ENCODE data around the gene PRSS2.

GRCh38 chr7:142788303-142789289 lies 17.8 kb downstream of the PRSS2 start:
- TF ChIP-seq EZH2 (IDR thresholded peaks at IDR 0.05; ENCODE audit: borderline replicate concordance, insufficient read depth, low read depth, low read length, poor library complexity, severe bottlenecking) (no peak), CTCF (IDR thresholded peaks at IDR 0.05) (no peak)
